Activated naive CD8-positive, alpha-beta T cell treated with anti-CD3 and anti-CD28 coated beads, Interleukin-2, amount 50 U/mL, for 16 hours (primary cell): ENCODE measurements around the gene BMP7.
"Not testable (repeated sequence)": the region's sequence is repeated elsewhere in the genome, so short reads cannot be mapped to it uniquely, and the experiment has no call there.

Experiments
- DNase-seq: peaks from one replicate; pipeline ENCODE4 v3.0.0-alpha.2; 2020; ENCODE audit warnings: low read depth, low spot score

The BMP7 gene

GRCh38 chr20:57288651-57289277, 22.3 kb upstream of the BMP7 start:
- no peak for DNase-seq

- no peak for DNase-seq
Measured at GRCh38 chr20:57287901-57288300, 21.5 kb upstream of the BMP7 start.

GRCh38 chr20:57287007-57287880, 20.8 kb upstream of the BMP7 start:
- no peak for DNase-seq

- DNase-seq = no peak
Measured at GRCh38 chr20:57283860-57284259, 17.4 kb upstream of the BMP7 start.

GRCh38 chr20:57282670-57283361, 16.4 kb upstream of the BMP7 start:
- DNase-seq = no peak

GRCh38 chr20:57281900-57282299, 15.5 kb upstream of the BMP7 start:
- DNase-seq = no peak

- DNase-seq = no peak
Measured at GRCh38 chr20:57280221-57280620, 13.8 kb upstream of the BMP7 start.

GRCh38 chr20:57279548-57279947, 13.1 kb upstream of the BMP7 start:
- not testable (repeated sequence) for DNase-seq

GRCh38 chr20:57278457-57278856, 12.0 kb upstream of the BMP7 start:
- DNase-seq = no peak

- DNase-seq = no peak
Measured at GRCh38 chr20:57277398-57278105, 11.1 kb upstream of the BMP7 start.

GRCh38 chr20:57276221-57276620, 9.8 kb upstream of the BMP7 start:
- no peak for DNase-seq

- no peak for DNase-seq
Measured at GRCh38 chr20:57275813-57276212, 9.4 kb upstream of the BMP7 start.

GRCh38 chr20:57275334-57275733, 8.9 kb upstream of the BMP7 start:
- DNase-seq = no peak

GRCh38 chr20:57274846-57275245, 8.4 kb upstream of the BMP7 start:
- DNase-seq = no peak

GRCh38 chr20:57274299-57274698, 7.9 kb upstream of the BMP7 start:
- DNase-seq = no peak

GRCh38 chr20:57272883-57273535, 6.6 kb upstream of the BMP7 start:
- DNase-seq = no peak

GRCh38 chr20:57270204-57270984, 4.0 kb upstream of the BMP7 start:
- no peak for DNase-seq

- no peak for DNase-seq
Measured at GRCh38 chr20:57269148-57269984, 2.9 kb upstream of the BMP7 start.

GRCh38 chr20:57268399-57269076, 2.1 kb upstream of the BMP7 start:
- DNase-seq = no peak
